Measurements from ENCODE around the gene GLT6D1. TPM values are rescaled to one million over a fixed set of nuclear protein-coding genes. Genes with fewer than 3 reads are reported as not detected.

The GLT6D1 gene
- total and polyA plus RNA-seq, 2 of the 13 experiments (the other 11 are each of a cell fraction or from before 2014, with no cell fraction given), result not detected

DNA sequence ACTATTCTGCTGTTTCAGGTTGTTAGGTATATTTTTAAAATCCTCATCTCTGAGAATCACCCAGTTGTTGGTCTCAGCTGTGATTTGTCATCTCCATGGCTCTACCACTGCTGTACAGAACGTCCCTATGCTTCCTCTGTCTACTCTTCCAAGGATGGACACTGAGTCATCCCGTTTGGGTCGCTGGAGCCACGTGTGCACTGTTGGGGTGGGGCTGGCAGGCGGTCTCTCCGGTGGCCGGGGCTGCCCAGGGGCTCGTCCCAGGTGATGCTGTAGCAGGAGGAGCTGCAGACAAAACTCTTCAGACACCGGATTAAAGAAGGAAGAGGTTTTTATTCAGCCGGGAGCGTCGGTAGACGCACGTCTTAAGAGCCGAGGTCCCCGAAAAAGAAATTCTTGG, 40.7 kb upstream of the GLT6D1 start:
- Histone ChIP-seq H3K4me1 (ENCODE audit: insufficient read depth, low read length) (no peaks in the 10 kb centered on the region), H3K27me3 (ENCODE audit: control insufficient read depth in 1 of 2, insufficient read depth in 2 of 2, low read length in 2 of 2) (peaks cover 7 to 64% of the 10 kb centered on the region in 2 experiments), H4K20me1 (ENCODE audit: insufficient read depth, low read length) (no peaks in the 10 kb centered on the region), H3K79me2 (ENCODE audit: insufficient read depth, low read length) (no peaks in the 10 kb centered on the region), H2AFZ (ENCODE audit: low read length) (no peak overlapping the region), H3K27ac (ENCODE audit: extremely low read length, insufficient read depth, low read length) (no peak overlapping the region), H3K9me3 (ENCODE audit: low read length) (no peaks in the 10 kb centered on the region), H3K4me2 (ENCODE audit: low read depth, low read length) (no peak overlapping the region), H3K36me3 (replicated peaks in 1 of 2; ENCODE audit: control insufficient read depth in 1 of 2, insufficient read depth in 2 of 2, low read length in 2 of 2) (no peaks in the 10 kb centered on the region), H3K4me3 (replicated peaks in 1 of 3; ENCODE audit: insufficient read depth in 1 of 3, low read depth in 2 of 3, low read length in 3 of 3) (no peak overlapping the region), H3K9ac (ENCODE audit: insufficient read depth, low read depth, low read length) (no peak overlapping the region)
- in situ Hi-C loops (cut with HindIII; ENCODE audit: extremely low pct_ligation_motif_present, low pct_unique_long_range_greater_than_20kb), result no loop called here
- no peak for TF ChIP-seq ZFAT (CRISPR knock-in tag; conservative IDR thresholded peaks at IDR 0.05)
- no peak for TF ChIP-seq ZNF567 (CRISPR knock-in tag; IDR thresholded peaks at IDR 0.05; ENCODE audit: borderline replicate concordance)
- TF ChIP-seq CBFB (CRISPR knock-in tag; IDR thresholded peaks at IDR 0.05), result no peak
- no peak for TF ChIP-seq SMYD3 (CRISPR knock-in tag; IDR thresholded peaks at IDR 0.05)
- TF ChIP-seq NR3C1 (CRISPR knock-in tag; IDR thresholded peaks at IDR 0.05), result no peak
- no peak for TF ChIP-seq SIX4 (CRISPR knock-in tag; IDR thresholded peaks at IDR 0.05)
- TF ChIP-seq KDM2A (CRISPR knock-in tag; IDR thresholded peaks at IDR 0.05; ENCODE audit: borderline replicate concordance, low read depth), result no peak
- TF ChIP-seq HOXA5 (CRISPR knock-in tag; IDR thresholded peaks at IDR 0.05), result no peak
- no peak for TF ChIP-seq DNMT1 (CRISPR knock-in tag; IDR thresholded peaks at IDR 0.05)
- TF ChIP-seq ZNF383 (CRISPR knock-in tag; IDR thresholded peaks at IDR 0.05; ENCODE audit: borderline replicate concordance), result no peak
- TF ChIP-seq, protein P1, sequence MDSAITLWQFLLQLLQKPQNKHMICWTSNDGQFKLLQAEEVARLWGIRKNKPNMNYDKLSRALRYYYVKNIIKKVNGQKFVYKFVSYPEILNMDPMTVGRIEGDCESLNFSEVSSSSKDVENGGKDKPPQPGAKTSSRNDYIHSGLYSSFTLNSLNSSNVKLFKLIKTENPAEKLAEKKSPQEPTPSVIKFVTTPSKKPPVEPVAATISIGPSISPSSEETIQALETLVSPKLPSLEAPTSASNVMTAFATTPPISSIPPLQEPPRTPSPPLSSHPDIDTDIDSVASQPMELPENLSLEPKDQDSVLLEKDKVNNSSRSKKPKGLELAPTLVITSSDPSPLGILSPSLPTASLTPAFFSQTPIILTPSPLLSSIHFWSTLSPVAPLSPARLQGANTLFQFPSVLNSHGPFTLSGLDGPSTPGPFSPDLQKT (CRISPR knock-in tag; IDR thresholded peaks at IDR 0.05; ENCODE audit: borderline replicate concordance), result no peak
- TF ChIP-seq, protein P2, sequence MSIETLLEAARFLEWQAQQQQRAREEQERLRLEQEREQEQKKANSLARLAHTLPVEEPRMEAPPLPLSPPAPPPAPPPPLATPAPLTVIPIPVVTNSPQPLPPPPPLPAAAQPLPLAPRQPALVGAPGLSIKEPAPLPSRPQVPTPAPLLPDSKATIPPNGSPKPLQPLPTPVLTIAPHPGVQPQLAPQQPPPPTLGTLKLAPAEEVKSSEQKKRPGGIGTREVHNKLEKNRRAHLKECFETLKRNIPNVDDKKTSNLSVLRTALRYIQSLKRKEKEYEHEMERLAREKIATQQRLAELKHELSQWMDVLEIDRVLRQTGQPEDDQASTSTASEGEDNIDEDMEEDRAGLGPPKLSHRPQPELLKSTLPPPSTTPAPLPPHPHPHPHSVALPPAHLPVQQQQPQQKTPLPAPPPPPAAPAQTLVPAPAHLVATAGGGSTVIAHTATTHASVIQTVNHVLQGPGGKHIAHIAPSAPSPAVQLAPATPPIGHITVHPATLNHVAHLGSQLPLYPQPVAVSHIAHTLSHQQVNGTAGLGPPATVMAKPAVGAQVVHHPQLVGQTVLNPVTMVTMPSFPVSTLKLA (IDR thresholded peaks at IDR 0.05), result no peak
- no peak for TF ChIP-seq ZNF282 (IDR thresholded peaks at IDR 0.05; ENCODE audit: partially characterized antibody)
- TF ChIP-seq, protein P3, sequence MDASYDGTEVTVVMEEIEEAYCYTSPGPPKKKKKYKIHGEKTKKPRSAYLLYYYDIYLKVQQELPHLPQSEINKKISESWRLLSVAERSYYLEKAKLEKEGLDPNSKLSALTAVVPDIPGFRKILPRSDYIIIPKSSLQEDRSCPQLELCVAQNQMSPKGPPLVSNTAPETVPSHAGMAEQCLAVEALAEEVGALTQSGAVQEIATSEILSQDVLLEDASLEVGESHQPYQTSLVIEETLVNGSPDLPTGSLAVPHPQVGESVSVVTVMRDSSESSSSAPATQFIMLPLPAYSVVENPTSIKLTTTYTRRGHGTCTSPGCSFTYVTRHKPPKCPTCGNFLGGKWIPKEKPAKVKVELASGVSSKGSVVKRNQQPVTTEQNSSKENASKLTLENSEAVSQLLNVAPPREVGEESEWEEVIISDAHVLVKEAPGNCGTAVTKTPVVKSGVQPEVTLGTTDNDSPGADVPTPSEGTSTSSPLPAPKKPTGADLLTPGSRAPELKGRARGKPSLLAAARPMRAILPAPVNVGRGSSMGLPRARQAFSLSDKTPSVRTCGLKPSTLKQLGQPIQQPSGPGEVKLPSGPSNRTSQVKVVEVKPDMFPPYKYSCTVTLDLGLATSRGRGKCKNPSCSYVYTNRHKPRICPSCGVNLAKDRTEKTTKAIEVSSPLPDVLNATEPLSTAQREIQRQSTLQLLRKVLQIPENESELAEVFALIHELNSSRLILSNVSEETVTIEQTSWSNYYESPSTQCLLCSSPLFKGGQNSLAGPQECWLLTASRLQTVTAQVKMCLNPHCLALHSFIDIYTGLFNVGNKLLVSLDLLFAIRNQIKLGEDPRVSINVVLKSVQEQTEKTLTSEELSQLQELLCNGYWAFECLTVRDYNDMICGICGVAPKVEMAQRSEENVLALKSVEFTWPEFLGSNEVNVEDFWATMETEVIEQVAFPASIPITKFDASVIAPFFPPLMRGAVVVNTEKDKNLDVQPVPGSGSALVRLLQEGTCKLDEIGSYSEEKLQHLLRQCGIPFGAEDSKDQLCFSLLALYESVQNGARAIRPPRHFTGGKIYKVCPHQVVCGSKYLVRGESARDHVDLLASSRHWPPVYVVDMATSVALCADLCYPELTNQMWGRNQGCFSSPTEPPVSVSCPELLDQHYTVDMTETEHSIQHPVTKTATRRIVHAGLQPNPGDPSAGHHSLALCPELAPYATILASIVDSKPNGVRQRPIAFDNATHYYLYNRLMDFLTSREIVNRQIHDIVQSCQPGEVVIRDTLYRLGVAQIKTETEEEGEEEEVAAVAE (CRISPR knock-in tag; IDR thresholded peaks at IDR 0.05; ENCODE audit: borderline replicate concordance), result no peak
- TF ChIP-seq, protein P4, sequence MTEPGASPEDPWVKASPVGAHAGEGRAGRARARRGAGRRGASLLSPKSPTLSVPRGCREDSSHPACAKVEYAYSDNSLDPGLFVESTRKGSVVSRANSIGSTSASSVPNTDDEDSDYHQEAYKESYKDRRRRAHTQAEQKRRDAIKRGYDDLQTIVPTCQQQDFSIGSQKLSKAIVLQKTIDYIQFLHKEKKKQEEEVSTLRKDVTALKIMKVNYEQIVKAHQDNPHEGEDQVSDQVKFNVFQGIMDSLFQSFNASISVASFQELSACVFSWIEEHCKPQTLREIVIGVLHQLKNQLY (CRISPR knock-in tag; IDR thresholded peaks at IDR 0.05), result no peak
- no peak for TF ChIP-seq ADNP (CRISPR knock-in tag; IDR thresholded peaks at IDR 0.05)
- TF ChIP-seq ZNF30 (CRISPR knock-in tag; IDR thresholded peaks at IDR 0.05), result no peak
- TF ChIP-seq NAIF1 (CRISPR knock-in tag; IDR thresholded peaks at IDR 0.05; ENCODE audit: borderline replicate concordance), result no peak
- no peak for TF ChIP-seq ZNF510 (CRISPR knock-in tag; IDR thresholded peaks at IDR 0.05; ENCODE audit: low read depth)
- no peak for TF ChIP-seq TGIF2 (CRISPR knock-in tag; IDR thresholded peaks at IDR 0.05)
- ChIA-PET POLR2A (no interaction called here), CTCF (ENCODE audit: low intra/inter-chr PET ratio, low total read pairs) (no interaction called here)
- WGBS (ENCODE audit: low lambda C conversion rate), result 29% methylated on average over 15 of the region's 16 CpGs
- no peak for DNase-seq (ENCODE audit: low spot score)
- intact Hi-C loops (cut with micrococcal nuclease; ENCODE audit: unreplicated experiment), result no loop called here
- no peak for ATAC-seq
- no peak for FAIRE-seq
- no TSS peak for BruUV-seq (replicated peaks)
